NCI-H446 treated with DMSO at 0.1 percent for 48 hours (cell line): ENCODE results near the gene OR5AP2.
"Not testable (repeated sequence)": the region's sequence is repeated elsewhere in the genome, so short reads cannot be mapped to it uniquely, and the experiment has no call there.

Source experiments
- DNase-seq: peaks from one replicate; lab custom pipeline; 2025; lab: John Stamatoyannopoulos, UW

Gene OR5AP2

DNA sequence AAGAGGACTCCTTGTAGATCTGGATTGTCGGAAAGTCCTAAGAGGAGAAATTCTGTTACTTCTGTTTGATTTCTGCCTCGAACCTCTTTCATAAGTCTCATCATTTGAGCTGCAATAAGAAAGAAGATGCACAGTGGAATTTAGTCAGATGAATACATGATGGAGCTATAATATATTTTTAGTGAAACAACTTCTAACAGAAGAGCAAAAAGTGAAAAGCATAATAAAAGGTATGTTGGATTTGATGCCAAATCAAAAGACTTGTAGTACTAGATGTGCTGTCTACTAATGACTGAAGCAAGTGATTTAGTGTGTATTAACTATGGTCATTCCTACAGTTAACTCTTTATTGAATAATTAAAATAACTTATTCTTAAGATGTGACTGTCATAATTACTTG lies at the start of gene OR5AP2:
TSS of gene OR5AP2 (minus strand) at position 101 of the 400 bp plus-strand sequence. CDS start at position 101, 0 bp downstream.
- DNase-seq, result no peak

DNA sequence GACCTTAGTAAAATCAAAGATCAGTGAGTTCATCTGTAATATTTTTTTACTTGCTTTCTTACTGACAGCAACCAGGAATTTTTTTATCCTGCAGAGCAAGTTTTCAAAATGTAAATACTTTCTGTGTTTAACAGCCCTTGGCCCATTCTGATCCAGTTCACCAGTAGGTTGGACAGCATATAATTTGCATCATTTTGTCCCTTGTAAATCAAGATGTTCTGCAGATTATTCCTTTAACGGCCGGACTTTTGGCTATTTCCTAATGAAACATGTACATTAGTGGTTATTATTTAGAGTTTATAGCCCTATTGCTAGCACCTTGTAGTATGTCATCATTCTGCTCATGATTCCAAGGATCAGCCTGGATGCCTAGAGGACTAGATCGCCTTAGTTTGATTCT lies 48.9 kb upstream of the OR5AP2 start:
- DNase-seq, result not testable (repeated sequence)

DNA sequence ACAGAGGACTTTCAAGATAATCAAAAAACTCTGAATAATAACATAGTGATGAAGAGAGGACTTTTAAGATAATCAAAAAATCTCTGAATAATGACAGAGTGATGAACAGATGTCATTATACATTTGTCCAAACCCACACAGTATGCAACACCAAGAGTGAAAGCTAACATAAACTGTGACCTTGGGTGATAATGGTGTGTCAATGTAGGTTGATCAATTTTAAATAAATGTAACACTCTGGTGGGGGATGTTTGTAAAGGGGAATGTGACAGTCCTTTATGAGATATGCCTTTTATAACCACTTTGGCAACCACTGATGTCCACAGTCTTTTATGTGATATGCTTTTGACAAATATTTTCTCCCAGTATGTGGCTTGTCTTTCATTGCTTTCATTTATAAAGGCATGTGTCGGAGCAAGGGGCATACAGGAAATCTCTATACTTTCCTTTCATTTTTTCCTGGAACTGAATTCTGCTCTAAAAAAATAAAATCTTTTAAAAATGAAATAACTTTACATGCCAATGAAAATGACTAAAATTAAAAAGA lies 46.4 kb upstream of the OR5AP2 start:
- DNase-seq, result no peak

- DNase-seq, result no peak
These were observed 28.7 kb upstream of the OR5AP2 start for GRCh38 chr11:56670984-56671383.

DNA sequence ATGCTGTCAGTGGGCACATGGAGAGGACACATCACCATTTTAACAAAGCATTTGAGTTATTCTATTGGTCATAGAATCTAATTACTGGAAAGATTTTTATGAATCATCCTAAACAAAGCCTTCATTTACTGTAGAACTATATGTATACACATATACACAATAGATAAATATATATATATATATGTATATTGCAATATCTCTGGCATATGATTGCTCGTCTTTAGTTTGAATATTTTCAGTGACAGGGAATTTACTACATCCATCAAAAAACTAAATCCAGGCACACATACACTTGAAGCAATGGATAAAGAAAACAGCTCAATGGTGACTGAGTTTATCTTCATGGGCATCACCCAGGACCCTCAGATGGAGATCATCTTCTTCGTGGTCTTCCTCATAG lies 21.1 kb upstream of the OR5AP2 start, which contains the start of gene OR5AR1:
TSS of gene OR5AR1 (plus strand) at position 301 of the 400 bp plus-strand sequence. CDS start at position 301, 0 bp downstream.
- no peak for DNase-seq

GRCh38 chr11:56659755-56660154 lies 17.5 kb upstream of the OR5AP2 start:
- DNase-seq, result no peak

DNA sequence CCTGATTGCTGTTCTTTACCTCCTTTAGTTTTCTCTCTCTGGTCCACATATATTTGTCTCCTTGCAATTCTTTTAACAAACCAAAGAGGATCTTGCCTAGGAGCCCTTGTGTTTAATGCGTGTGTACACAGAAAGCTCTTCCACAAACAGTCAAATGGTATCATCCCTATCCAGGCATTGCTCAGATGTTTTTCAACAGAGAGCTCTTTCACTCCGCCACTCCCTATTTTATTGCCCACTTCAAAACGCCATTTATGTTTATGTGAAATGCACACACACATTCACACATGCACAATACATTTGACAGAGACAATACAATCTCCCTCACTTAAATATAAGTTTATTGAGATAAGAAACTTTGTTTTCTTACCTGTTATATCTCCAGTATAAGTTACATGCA lies 4.7 kb downstream of the OR5AP2 start:
- DNase-seq, result no peak

DNA sequence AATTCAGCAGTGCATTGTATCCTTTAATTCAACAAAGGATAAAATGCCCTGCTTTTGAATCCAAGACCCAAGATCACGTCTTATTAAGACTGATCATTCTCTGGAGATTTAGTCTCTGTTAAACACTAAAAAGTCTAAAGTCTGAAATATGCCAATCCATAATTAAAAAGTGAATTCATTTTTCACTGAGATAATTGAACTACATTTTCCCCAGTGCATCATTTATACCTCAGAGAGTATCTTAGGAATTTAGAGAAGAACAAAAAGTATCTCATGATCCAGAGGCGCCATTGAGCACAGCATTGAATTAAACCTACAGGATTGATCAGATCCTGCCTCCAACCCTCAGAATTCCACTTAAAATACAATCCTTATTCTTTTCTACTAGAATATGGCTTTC lies 5.4 kb downstream of the OR5AP2 start:
- no peak for DNase-seq

GRCh38 chr11:56632329-56632728 lies 9.9 kb downstream of the OR5AP2 start:
- DNase-seq, result no peak

- DNase-seq, result no peak
These were observed 16.3 kb downstream of the OR5AP2 start for GRCh38 chr11:56625946-56626345.

- DNase-seq, result peak; percentile 34
These were observed 17.6 kb downstream of the OR5AP2 start for GRCh38 chr11:56624661-56625110.

DNA sequence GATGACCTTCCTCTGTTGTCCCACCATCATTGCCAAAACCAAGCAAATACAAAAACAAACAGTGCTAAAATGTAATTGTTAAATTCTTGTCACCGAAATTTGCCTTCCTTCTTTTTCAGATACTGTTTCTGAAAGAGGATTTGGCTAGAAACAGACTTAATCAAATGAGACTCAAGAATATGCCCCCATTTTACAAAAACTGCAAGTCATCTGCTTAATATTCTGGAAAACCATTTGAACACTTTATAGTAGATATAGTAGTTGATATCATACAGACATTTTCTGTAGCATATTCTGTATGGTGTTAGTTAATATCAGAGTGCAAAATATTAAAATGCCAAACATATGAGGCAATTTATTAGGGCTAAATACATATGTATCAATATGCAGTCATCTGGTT lies 31.1 kb downstream of the OR5AP2 start:
- DNase-seq, result no peak

DNA sequence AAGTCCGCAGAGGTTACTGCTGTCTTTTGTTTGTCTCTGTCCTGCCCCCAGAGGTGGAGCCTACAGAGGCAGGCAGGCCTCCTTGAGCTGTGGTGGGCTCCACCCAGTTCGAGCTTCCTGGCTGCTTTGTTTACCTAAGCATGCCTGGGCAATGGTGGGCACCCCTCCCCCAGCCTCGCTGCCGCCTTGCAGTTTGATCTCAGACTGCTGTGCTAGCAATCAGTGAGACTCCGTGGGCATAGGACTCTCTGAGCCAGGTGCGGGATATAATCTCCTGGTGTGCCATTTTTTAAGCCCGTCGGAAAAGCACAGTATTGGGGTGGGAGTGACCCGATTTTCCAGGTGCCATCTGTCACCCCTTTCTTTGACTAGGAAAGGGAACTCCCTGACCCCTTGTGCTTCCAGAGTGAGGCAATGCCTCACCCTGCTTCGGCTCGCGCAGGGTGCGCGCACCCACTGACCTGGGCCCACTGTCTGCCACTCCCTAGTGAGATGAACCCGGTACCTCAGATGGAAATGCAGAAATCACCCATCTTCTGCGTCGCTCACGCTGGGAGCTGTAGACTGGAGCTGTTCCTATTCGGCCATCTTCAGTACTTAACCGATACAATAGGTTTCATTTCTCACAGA lies 50.0 kb downstream of the OR5AP2 start:
- not testable (repeated sequence) for DNase-seq
